ENCODE measurements around the gene BANK1.

Gene BANK1

DNA sequence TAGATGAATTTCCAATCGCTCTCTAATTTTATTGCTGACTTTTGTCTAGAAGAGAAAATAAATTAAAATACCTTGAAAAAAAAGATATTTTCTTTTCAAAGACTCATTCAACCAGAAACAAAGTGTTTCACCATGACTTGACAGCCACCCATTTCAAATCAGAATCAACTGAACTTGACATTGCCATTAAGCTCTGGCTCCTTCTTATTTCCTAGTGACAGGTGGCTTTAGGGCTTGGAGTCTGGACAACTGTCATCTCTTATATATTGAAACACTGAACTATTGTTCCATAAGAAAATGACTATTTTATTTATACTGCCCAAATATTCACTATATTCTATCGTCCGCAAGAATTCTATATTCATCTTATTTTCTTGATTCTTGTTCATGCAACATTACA lies 325.6 kb downstream of the BANK1 start:
- no peak for DNase-seq (ENCODE audit: low read depth in 1 of 2, low spot score in 1 of 2)

DNA sequence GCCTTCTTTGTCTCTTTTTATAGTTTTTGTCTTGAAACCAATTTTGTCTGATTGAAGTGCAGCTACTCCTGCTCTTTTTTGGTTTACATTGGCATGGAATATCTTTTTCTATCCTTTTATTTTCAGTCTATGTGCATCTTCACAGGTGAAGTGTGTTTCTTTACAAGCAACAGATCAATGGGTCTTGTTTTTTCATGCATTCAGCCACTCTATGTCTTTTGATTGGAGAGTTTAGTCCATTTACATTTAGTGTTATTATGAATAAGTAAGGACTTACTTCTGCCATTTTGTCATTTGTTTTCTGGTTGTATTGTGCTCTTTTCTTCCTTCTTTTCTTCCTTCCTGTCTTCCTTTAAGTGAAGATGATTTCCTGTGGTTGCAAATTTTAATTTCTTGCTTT lies 330.3 kb downstream of the BANK1 start:
- DNase-seq (ENCODE audit: low read depth in 1 of 2, low spot score in 1 of 2) = no peak

Data from stimulated activated CD4-positive, alpha-beta T cell treated with anti-CD3 and anti-CD28 coated beads, Interleukin-15, amount 100 ng/mL, for 1 hour (primary cell).